Smooth muscle cell of the pulmonary artery (primary cell): Measurements from ENCODE around the gene VMP1. TPM values are rescaled to one million over a fixed set of nuclear protein-coding genes. Genes with fewer than 3 reads are reported as not detected.

Experiments
- total RNA-seq: library from RNA; depleted of rRNA; stranded (reverse); fragments of >200 nt; gene quantifications from 2 replicates; pipeline ENCODE4 v1.2.3, GENCODE V29; 2014

Gene VMP1
- total RNA-seq: 144 and 174 TPM in 2 replicates

GRCh38 chr17:59707149-59707970, at the start of gene VMP1, which contains the start of gene PTRH2:
Gene VMP1 (plus strand): TSS chr17:59707654. CDS start chr17:59731447, 23,793 bp downstream.
Gene PTRH2 (minus strand): TSS chr17:59707430. CDS start chr17:59697978, 9,452 bp downstream.

Other genes with a start within 250 kb of the VMP1 start
- 49.6 and 66.3 TPM in 2 replicates for gene DHX40, start 142.0 kb upstream of the VMP1 start, total RNA-seq
- gene CLTC, start 87.8 kb upstream of the VMP1 start, total RNA-seq: 533 and 687 TPM in 2 replicates
- gene PTRH2, start 224 bp upstream of the VMP1 start, total RNA-seq: 18.1 and 23.0 TPM in 2 replicates
- gene TUBD1, start 185.3 kb downstream of the VMP1 start, total RNA-seq: 5.3 and 6.8 TPM in 2 replicates
- 19.5 and 25.3 TPM in 2 replicates for gene RPS6KB1, start 185.5 kb downstream of the VMP1 start, total RNA-seq